Chondrocyte (in vitro differentiated cells): Measurements from ENCODE around the gene BHLHE40. TPM values are rescaled to one million over a fixed set of nuclear protein-coding genes. Genes with fewer than 3 reads are reported as not detected.

Experiments
- DNase-seq: peaks from one replicate; pipeline ENCODE4 v3.0.0; 2021; ENCODE audit warnings: mixed read lengths, low spot score
- H3K27ac Mint-ChIP-seq: one replicate; pipeline ENCODE4 v1.8.0; 2021; ENCODE audit warnings: mild to moderate bottlenecking, moderate library complexity, mixed read lengths; ENCODE audit not compliant: unreplicated experiment
- H3K27me3 Mint-ChIP-seq: 2 replicates; pipeline ENCODE4 v1.8.0; 2021; ENCODE audit warnings: low read depth, mixed read lengths
- H3K36me3 Mint-ChIP-seq: 2 replicates; pipeline ENCODE4 v1.8.0; 2021; ENCODE audit warnings: low read depth, mixed read lengths
- H3K4me1 Mint-ChIP-seq: 2 replicates; pipeline ENCODE4 v1.8.0; 2021; ENCODE audit warnings: low read depth, mild to moderate bottlenecking, mixed read lengths
- H3K4me3 Mint-ChIP-seq: one replicate; pipeline ENCODE4 v1.8.0; 2021; ENCODE audit warnings: mild to moderate bottlenecking, moderate library complexity, mixed read lengths; ENCODE audit not compliant: unreplicated experiment
- H3K9me3 Mint-ChIP-seq: 2 replicates; pipeline ENCODE4 v1.8.0; 2021; ENCODE audit warnings: low read depth, mixed read lengths
- CTCF ChIP-seq: fragments of 200-600 bp; sonication (generic); IDR thresholded peaks from 2 replicates; pipeline ENCODE4 v1.5.0; 2021; ENCODE audit warnings: antibody characterized with exemption, mild to moderate bottlenecking, moderate library complexity
- total RNA-seq: library from RNA; stranded (reverse); gene quantifications from 3 replicates; pipeline ENCODE4 v1.2.1, GENCODE V29; 2021

Gene BHLHE40
- total RNA-seq, 1 donor from 2014 or later = 66.4 TPM

GRCh38 chr3:5023777-5024346 is 44.6 kb downstream of the BHLHE40 start:
- H3K4me1 Mint-ChIP-seq = peaks cover 65% of the 10 kb centered on the region
- no peaks in the 10 kb centered on the region for H3K27me3 Mint-ChIP-seq
- no peak overlapping the region for H3K4me3 Mint-ChIP-seq
- TF ChIP-seq CTCF = no peak
- no peaks in the 10 kb centered on the region for H3K9me3 Mint-ChIP-seq
- no peaks in the 10 kb centered on the region for H3K36me3 Mint-ChIP-seq
- no peak for DNase-seq
- H3K27ac Mint-ChIP-seq = peak overlapping the region; percentile 93

DNA sequence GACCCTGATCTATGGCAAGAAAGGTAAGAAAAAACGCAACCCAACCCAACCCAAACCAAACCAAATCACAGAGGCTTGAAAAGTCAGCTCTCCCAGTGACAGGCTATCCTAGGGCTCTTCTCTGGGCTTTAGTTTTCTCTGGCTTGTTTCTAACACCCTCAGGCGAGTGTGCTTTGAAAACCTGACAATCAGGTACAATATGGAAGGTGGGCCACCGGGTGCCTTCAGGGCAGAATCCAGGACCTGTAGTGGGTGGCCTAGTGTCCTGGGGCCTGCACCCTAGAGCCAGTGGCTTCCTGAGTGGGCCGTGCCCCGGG is 46.8 kb downstream of the BHLHE40 start:
- no peaks in the 10 kb centered on the region for H3K9me3 Mint-ChIP-seq
- H3K36me3 Mint-ChIP-seq = no peaks in the 10 kb centered on the region
- H3K4me3 Mint-ChIP-seq = peak overlapping the region; percentile 57
- H3K27me3 Mint-ChIP-seq = no peaks in the 10 kb centered on the region
- H3K4me1 Mint-ChIP-seq = peaks cover 59% of the 10 kb centered on the region
- peak overlapping the region; percentile 97 for H3K27ac Mint-ChIP-seq
- no peak for TF ChIP-seq CTCF
- no peak for DNase-seq

DNA sequence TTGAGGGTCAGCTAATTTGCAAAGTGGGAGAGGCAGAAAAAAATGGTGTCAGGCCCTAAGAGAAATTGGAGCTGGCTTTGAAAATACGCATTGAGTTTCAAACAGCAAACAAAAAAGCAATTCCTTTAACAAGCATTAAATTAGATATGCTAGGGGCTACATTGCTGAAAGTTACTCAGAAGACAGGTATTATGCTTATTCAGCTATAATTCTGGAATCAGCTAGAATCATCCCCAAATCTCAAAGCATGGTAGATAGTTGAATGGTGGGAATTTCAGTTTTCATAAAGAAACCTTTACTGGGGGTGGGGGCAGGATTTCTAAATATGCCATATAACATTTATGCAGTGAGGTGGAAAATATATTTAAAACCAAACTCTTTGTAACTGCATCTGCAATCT is 50.5 kb downstream of the BHLHE40 start:
- Mint-ChIP-seq H3K36me3 (no peaks in the 10 kb centered on the region), H3K27ac (no peak overlapping the region), H3K4me1 (peaks cover 26% of the 10 kb centered on the region), H3K27me3 (no peaks in the 10 kb centered on the region), H3K4me3 (no peak overlapping the region), H3K9me3 (no peaks in the 10 kb centered on the region)
- no peak for DNase-seq
- TF ChIP-seq CTCF = no peak

GRCh38 chr3:5030152-5030551 is 50.9 kb downstream of the BHLHE40 start:
- Mint-ChIP-seq H3K4me3 (no peak overlapping the region), H3K9me3 (no peaks in the 10 kb centered on the region), H3K27ac (no peak overlapping the region), H3K27me3 (no peaks in the 10 kb centered on the region), H3K36me3 (no peaks in the 10 kb centered on the region), H3K4me1 (peaks cover 26% of the 10 kb centered on the region)
- no peak for TF ChIP-seq CTCF
- no peak for DNase-seq

GRCh38 chr3:5032844-5033243 is 53.6 kb downstream of the BHLHE40 start:
- Mint-ChIP-seq H3K27me3 (no peaks in the 10 kb centered on the region), H3K9me3 (no peaks in the 10 kb centered on the region), H3K27ac (no peak overlapping the region), H3K36me3 (no peaks in the 10 kb centered on the region), H3K4me3 (no peak overlapping the region), H3K4me1 (peaks cover 12% of the 10 kb centered on the region)
- no peak for DNase-seq
- TF ChIP-seq CTCF = no peak

Other genes starting within 250 kb of the BHLHE40 start
- gene ARL8B, start 142.9 kb downstream of the BHLHE40 start, total RNA-seq = 50.7 to 65.8 TPM (median 61.6 TPM) in 3 replicates
- gene EDEM1, start 208.3 kb downstream of the BHLHE40 start, total RNA-seq = 39.0 to 51.2 TPM (median 49.1 TPM) in 3 replicates